A673 (cell line): ENCODE results near the gene OR8A1.

Source experiments
- CTCF ChIP-seq: fragments of 300-800, 200-600 bp; sonication (generic); conservative IDR thresholded peaks from 2 replicates; pipeline ENCODE4 v1.5.1; 2017; ENCODE audit warnings: low read depth, mild to moderate bottlenecking, antibody characterized with exemption, low read length, moderate library complexity, mixed read lengths
- EZH2 ChIP-seq: fragments of 200-600 bp; sonication (generic); IDR thresholded peaks from 2 replicates; pipeline ENCODE4 v1.6.1; 2017; ENCODE audit warnings: borderline replicate concordance, low read depth, mild to moderate bottlenecking, mixed read lengths, antibody characterized with exemption, low read length; ENCODE audit not compliant: poor library complexity, severe bottlenecking

- no peak for TF ChIP-seq CTCF
- TF ChIP-seq EZH2 = no peak
Observed at GRCh38 chr11:124584681-124585372, 15.0 kb downstream of the OR8A1 start.
